HG02938 (cell line): ENCODE results near the gene COG7.
A peak's percentile ranks its signal among the peaks of the same experiment; 100 is the strongest.
"Not testable (repeated sequence)": the region's sequence is repeated elsewhere in the genome, so short reads cannot be mapped to it uniquely, and the experiment has no call there.

Experiments
- ATAC-seq: cut with Tn5 transposase; IDR thresholded peaks from one replicate; pipeline ENCODE4 v1.9.1; 2021; ENCODE audit warnings: mild to moderate bottlenecking, moderate library complexity; ENCODE audit not compliant: unreplicated experiment

Gene COG7

GRCh38 chr16:23452572-23453337 lies at the start of gene COG7:
COG7 (minus strand) TSS chr16:23453189; CDS start chr16:23452994, 195 bp downstream.
- peak; percentile 72 for ATAC-seq

- no peak for ATAC-seq
Observed at GRCh38 chr16:23502466-23502865, 49.5 kb upstream of the COG7 start.

- no peak for ATAC-seq
Observed at GRCh38 chr16:23501291-23501690, 48.3 kb upstream of the COG7 start.

- ATAC-seq: no peak
Observed at GRCh38 chr16:23500862-23501225, 47.9 kb upstream of the COG7 start.

- no peak for ATAC-seq
Observed at GRCh38 chr16:23500212-23500861, 47.3 kb upstream of the COG7 start.

- no peak for ATAC-seq
Observed at GRCh38 chr16:23499801-23500200, 46.8 kb upstream of the COG7 start.

GRCh38 chr16:23498863-23499262 lies 45.9 kb upstream of the COG7 start:
- no peak for ATAC-seq

- ATAC-seq: no peak
Observed at GRCh38 chr16:23497543-23497868, 44.5 kb upstream of the COG7 start.

- ATAC-seq: no peak
Observed at GRCh38 chr16:23496821-23497542, 44.0 kb upstream of the COG7 start.

- no peak for ATAC-seq
Observed at GRCh38 chr16:23495671-23496070, 42.7 kb upstream of the COG7 start.

GRCh38 chr16:23494188-23494587 lies 41.2 kb upstream of the COG7 start:
- ATAC-seq: no peak

- no peak for ATAC-seq
Observed at GRCh38 chr16:23491490-23492391, 38.8 kb upstream of the COG7 start.

GRCh38 chr16:23486480-23486879 lies 33.5 kb upstream of the COG7 start:
- no peak for ATAC-seq

GRCh38 chr16:23485841-23486240 lies 32.9 kb upstream of the COG7 start:
- no peak for ATAC-seq

- ATAC-seq: no peak
Observed at GRCh38 chr16:23485257-23485614, 32.2 kb upstream of the COG7 start.

- no peak for ATAC-seq
Observed at GRCh38 chr16:23484510-23485256, 31.7 kb upstream of the COG7 start.

- ATAC-seq: not testable (repeated sequence)
Observed at GRCh38 chr16:23483492-23483891, 30.5 kb upstream of the COG7 start.

GRCh38 chr16:23482778-23483177 lies 29.8 kb upstream of the COG7 start:
- no peak for ATAC-seq

- no peak for ATAC-seq
Observed at GRCh38 chr16:23480257-23480656, 27.3 kb upstream of the COG7 start.

GRCh38 chr16:23479138-23479537 lies 26.1 kb upstream of the COG7 start:
- no peak for ATAC-seq
